MM.1S (cell line): Measurements from ENCODE around the gene ROBO3.

Experiments
- DNase-seq: peaks from one replicate; pipeline ENCODE4 v3.0.0-alpha.2; 2015
- H2AFZ ChIP-seq: fragments of 300-600 bp; sonication (generic); 2 replicates; pipeline ENCODE4 v1.6.0; 2016; ENCODE audit warnings: antibody characterized with exemption, low read length
- H3F3A ChIP-seq: fragments of 300-600 bp; sonication (generic); 2 replicates; pipeline ENCODE4 v1.6.1; 2016; ENCODE audit warnings: mild to moderate bottlenecking, antibody characterized with exemption, low read length, moderate library complexity, mixed read lengths; ENCODE audit not compliant: insufficient read depth
- H3K27ac ChIP-seq: fragments of 300-600 bp; sonication (generic); 2 replicates; pipeline ENCODE4 v1.5.1; 2016; ENCODE audit warnings: mild to moderate bottlenecking, low read length
- H3K27me3 ChIP-seq: fragments of 300-600 bp; sonication (generic); replicated peaks from 2 replicates; pipeline ENCODE4 v1.6.0; 2016; ENCODE audit warnings: low read length; ENCODE audit not compliant: insufficient read depth
- H3K36me3 ChIP-seq: fragments of 300-600 bp; sonication (generic); replicated peaks from 2 replicates; pipeline ENCODE4 v1.6.1; 2016; ENCODE audit warnings: mild to moderate bottlenecking, low read length, mixed read lengths; ENCODE audit not compliant: insufficient read depth
- H3K4me1 ChIP-seq: fragments of 300-600 bp; sonication (generic); 2 replicates; pipeline ENCODE4 v1.6.1; 2016; ENCODE audit warnings: low read length, mixed read lengths
- H3K4me2 ChIP-seq: fragments of 300-600 bp; sonication (generic); 2 replicates; pipeline ENCODE4 v1.6.0; 2016; ENCODE audit warnings: low read depth, low read length
- H3K4me3 ChIP-seq: fragments of 300-600 bp; sonication (generic); 2 replicates; pipeline ENCODE4 v1.5.1; 2016; ENCODE audit warnings: low read length, mixed read lengths
- H3K79me2 ChIP-seq: fragments of 300-600 bp; sonication (generic); 2 replicates; pipeline ENCODE4 v1.6.1; 2016; ENCODE audit warnings: mixed run types, low read length, mixed read lengths
- H3K9ac ChIP-seq: fragments of 300-600 bp; sonication (generic); 2 replicates; pipeline ENCODE4 v1.6.1; 2016; ENCODE audit warnings: low read length, mixed read lengths
- H3K9me2 ChIP-seq: fragments of 300-600 bp; sonication (generic); replicated peaks from 2 replicates; pipeline ENCODE4 v1.6.1; 2016; ENCODE audit warnings: mild to moderate bottlenecking, low read length, mixed read lengths; ENCODE audit not compliant: insufficient read depth
- H3K9me3 ChIP-seq: fragments of 300-600 bp; sonication (generic); replicated peaks from 2 replicates; pipeline ENCODE4 v1.6.1; 2016; ENCODE audit warnings: mild to moderate bottlenecking, low read length, mixed read lengths; ENCODE audit not compliant: insufficient read depth
- H4K20me1 ChIP-seq: fragments of 300-600 bp; sonication (generic); 2 replicates; pipeline ENCODE4 v1.6.1; 2016; ENCODE audit warnings: mild to moderate bottlenecking, low read length, moderate library complexity, mixed read lengths; ENCODE audit not compliant: insufficient read depth
- CTCF ChIP-seq: fragments of 300-600 bp; sonication (generic); IDR thresholded peaks from 2 replicates; pipeline ENCODE4 v1.5.1; 2016; ENCODE audit warnings: antibody characterized with exemption, low read length, mixed read lengths
- EZH2 ChIP-seq: fragments of 300-600 bp; sonication (generic); optimal IDR thresholded peaks from 2 replicates; pipeline ENCODE3; 2017; ENCODE audit warnings: low read depth, mild to moderate bottlenecking, antibody characterized with exemption, low read length, mixed read lengths
- EZH2phosphoT487 ChIP-seq: fragments of 300-600 bp; sonication (generic); IDR thresholded peaks from 2 replicates; pipeline ENCODE4 v1.6.1; 2018; ENCODE audit warnings: antibody characterized with exemption, low read length

ROBO3 gene

GRCh38 chr11:124877910-124878758 is 12.9 kb downstream of the ROBO3 start:
- Histone ChIP-seq H3K27ac (no peak overlapping the region), H3K9me2 (no peaks in the 10 kb centered on the region), H3K79me2 (no peaks in the 10 kb centered on the region), H3K9ac (no peak overlapping the region), H3K27me3 (peaks cover 16% of the 10 kb centered on the region), H3K4me2 (no peak overlapping the region), H3K4me3 (no peak overlapping the region), H2AFZ (no peak overlapping the region), H3K4me1 (no peaks in the 10 kb centered on the region), H3K9me3 (no peaks in the 10 kb centered on the region), H4K20me1 (no peaks in the 10 kb centered on the region), H3F3A (no peaks in the 10 kb centered on the region), H3K36me3 (no peaks in the 10 kb centered on the region)
- DNase-seq = no peak
- TF ChIP-seq EZH2 (no peak), CTCF (no peak), EZH2phosphoT487 (no peak)

- H3K9ac ChIP-seq = no peak overlapping the region
- H3K27me3 ChIP-seq = peaks cover 9% of the 10 kb centered on the region
- H3K9me3 ChIP-seq = no peaks in the 10 kb centered on the region
- TF ChIP-seq EZH2 (no peak), CTCF (no peak), EZH2phosphoT487 (no peak)
- no peaks in the 10 kb centered on the region for H3K9me2 ChIP-seq
- H3K4me3 ChIP-seq = no peak overlapping the region
- no peaks in the 10 kb centered on the region for H3F3A ChIP-seq
- H3K4me1 ChIP-seq = no peaks in the 10 kb centered on the region
- no peaks in the 10 kb centered on the region for H3K36me3 ChIP-seq
- H3K79me2 ChIP-seq = no peaks in the 10 kb centered on the region
- no peak overlapping the region for H2AFZ ChIP-seq
- no peak overlapping the region for H3K27ac ChIP-seq
- no peak overlapping the region for H3K4me2 ChIP-seq
- DNase-seq = no peak
- no peaks in the 10 kb centered on the region for H4K20me1 ChIP-seq
These were observed 13.7 kb downstream of the ROBO3 start for GRCh38 chr11:124878759-124879492.

- Histone ChIP-seq H3K79me2 (no peaks in the 10 kb centered on the region), H3K27me3 (peaks cover 6% of the 10 kb centered on the region), H3K4me2 (no peak overlapping the region), H3K27ac (no peak overlapping the region), H3K9me3 (no peaks in the 10 kb centered on the region), H2AFZ (no peak overlapping the region), H3K4me1 (no peaks in the 10 kb centered on the region), H3K9ac (no peak overlapping the region), H3K9me2 (no peaks in the 10 kb centered on the region), H3K4me3 (no peak overlapping the region), H4K20me1 (no peaks in the 10 kb centered on the region), H3F3A (no peaks in the 10 kb centered on the region), H3K36me3 (no peaks in the 10 kb centered on the region)
- TF ChIP-seq EZH2phosphoT487 (no peak), EZH2 (no peak)
- no peak for DNase-seq
These were observed 14.5 kb downstream of the ROBO3 start for GRCh38 chr11:124879493-124880289.
